Measurements from ENCODE around the gene CASZ1.

The CASZ1 gene

GRCh38 chr1:10820422-10820821, 24.0 kb upstream of the CASZ1 start:
- Histone ChIP-seq H2AFZ (ENCODE audit: low read depth) (no peak overlapping the region), H3K36me3 (ENCODE audit: insufficient read depth) (no peaks in the 10 kb centered on the region), H3K4me2 (no peak overlapping the region), H3K9ac (no peak overlapping the region), H3K4me3 (IDR thresholded peaks at IDR 0.05; ENCODE audit: insufficient read depth, low read depth, low read length) (no peak overlapping the region), H3K79me2 (ENCODE audit: insufficient read depth, low read depth) (no peaks in the 10 kb centered on the region), H4K20me1 (ENCODE audit: insufficient read depth) (no peaks in the 10 kb centered on the region), H3K27ac (no peak overlapping the region), H3K27me3 (ENCODE audit: insufficient read depth, low read depth) (peaks cover 93% of the 10 kb centered on the region), H3K4me1 (ENCODE audit: low read depth, poor library complexity, severe bottlenecking) (no peaks in the 10 kb centered on the region)
- TF ChIP-seq CTCF (conservative IDR thresholded peaks at IDR 0.05; ENCODE audit: low read depth, low read length): no peak

- H2AFZ ChIP-seq (ENCODE audit: low read depth): no peak overlapping the region
- H3K4me3 ChIP-seq (IDR thresholded peaks at IDR 0.05; ENCODE audit: insufficient read depth, low read depth, low read length): no peak overlapping the region
- H3K4me2 ChIP-seq: no peak overlapping the region
- no peaks in the 10 kb centered on the region for H3K4me1 ChIP-seq (ENCODE audit: low read depth, poor library complexity, severe bottlenecking)
- H3K27ac ChIP-seq: no peak overlapping the region
- H3K27me3 ChIP-seq (ENCODE audit: insufficient read depth, low read depth): peaks cover 95% of the 10 kb centered on the region
- H3K9ac ChIP-seq: no peak overlapping the region
- TF ChIP-seq CTCF (conservative IDR thresholded peaks at IDR 0.05; ENCODE audit: low read depth, low read length): no peak
- no peaks in the 10 kb centered on the region for H4K20me1 ChIP-seq (ENCODE audit: insufficient read depth)
- H3K79me2 ChIP-seq (ENCODE audit: insufficient read depth, low read depth): no peaks in the 10 kb centered on the region
- no peaks in the 10 kb centered on the region for H3K36me3 ChIP-seq (ENCODE audit: insufficient read depth)
Measured at GRCh38 chr1:10819198-10819901, 22.9 kb upstream of the CASZ1 start.

- H3K4me1 ChIP-seq (ENCODE audit: low read depth, poor library complexity, severe bottlenecking): no peaks in the 10 kb centered on the region
- no peak overlapping the region for H3K27ac ChIP-seq
- no peak overlapping the region for H3K9ac ChIP-seq
- peaks cover 96% of the 10 kb centered on the region for H3K27me3 ChIP-seq (ENCODE audit: insufficient read depth, low read depth)
- no peaks in the 10 kb centered on the region for H3K36me3 ChIP-seq (ENCODE audit: insufficient read depth)
- no peaks in the 10 kb centered on the region for H3K79me2 ChIP-seq (ENCODE audit: insufficient read depth, low read depth)
- no peak overlapping the region for H2AFZ ChIP-seq (ENCODE audit: low read depth)
- no peak overlapping the region for H3K4me3 ChIP-seq (IDR thresholded peaks at IDR 0.05; ENCODE audit: insufficient read depth, low read depth, low read length)
- TF ChIP-seq CTCF (conservative IDR thresholded peaks at IDR 0.05; ENCODE audit: low read depth, low read length): no peak
- no peak overlapping the region for H3K4me2 ChIP-seq
- no peaks in the 10 kb centered on the region for H4K20me1 ChIP-seq (ENCODE audit: insufficient read depth)
Measured at GRCh38 chr1:10818262-10819197, 22.1 kb upstream of the CASZ1 start.

GRCh38 chr1:10816743-10817369, 20.4 kb upstream of the CASZ1 start:
- TF ChIP-seq CTCF (conservative IDR thresholded peaks at IDR 0.05; ENCODE audit: low read depth, low read length): no peak
- no peaks in the 10 kb centered on the region for H3K79me2 ChIP-seq (ENCODE audit: insufficient read depth, low read depth)
- H3K27ac ChIP-seq: no peak overlapping the region
- H3K36me3 ChIP-seq (ENCODE audit: insufficient read depth): no peaks in the 10 kb centered on the region
- no peak overlapping the region for H2AFZ ChIP-seq (ENCODE audit: low read depth)
- H3K27me3 ChIP-seq (ENCODE audit: insufficient read depth, low read depth): peaks cover 94% of the 10 kb centered on the region
- no peak overlapping the region for H3K4me3 ChIP-seq (IDR thresholded peaks at IDR 0.05; ENCODE audit: insufficient read depth, low read depth, low read length)
- H3K9ac ChIP-seq: no peak overlapping the region
- H3K4me1 ChIP-seq (ENCODE audit: low read depth, poor library complexity, severe bottlenecking): no peaks in the 10 kb centered on the region
- no peaks in the 10 kb centered on the region for H4K20me1 ChIP-seq (ENCODE audit: insufficient read depth)
- H3K4me2 ChIP-seq: no peak overlapping the region
